GM23338 (cell line): ENCODE data around the gene TNNT3. TPM values are rescaled to one million over a fixed set of nuclear protein-coding genes. Genes with fewer than 3 reads are reported as not detected.
"Not testable (repeated sequence)": the region's sequence is repeated elsewhere in the genome, so short reads cannot be mapped to it uniquely, and the experiment has no call there.

Source experiments
- ATAC-seq: fragments of 200-7000 bp; cut with Tn5 transposase; 3 replicates; pipeline ENCODE4 v1.9.1; 2020
- DNase-seq: peaks from one replicate; pipeline ENCODE4 v3.0.0-alpha.2; 2015; ENCODE audit warnings: low spot score
- H2AFZ ChIP-seq: fragments of 200-600 bp; sonication (generic); 2 replicates; pipeline ENCODE4 v1.8.0; 2016; ENCODE audit warnings: antibody characterized with exemption, mild to moderate bottlenecking, moderate library complexity
- H3F3A ChIP-seq: fragments of 200-600 bp; sonication (generic); replicated peaks from 2 replicates; pipeline ENCODE4 v1.8.0; 2017; ENCODE audit warnings: antibody characterized with exemption, mixed run types, low read depth
- H3K27ac ChIP-seq: fragments of 200-600 bp; sonication (generic); 2 replicates; pipeline ENCODE4 v1.6.1; 2016; ENCODE audit warnings: low read depth
- H3K27me3 ChIP-seq: fragments of 200-600 bp; sonication (generic); 2 replicates; pipeline ENCODE4 v1.8.0; 2016; ENCODE audit warnings: mild to moderate bottlenecking, mixed run types, moderate library complexity; ENCODE audit not compliant: insufficient read depth
- H3K36me3 ChIP-seq: fragments of 200-600 bp; sonication (generic); 2 replicates; pipeline ENCODE4 v1.8.0; 2016; ENCODE audit warnings: mild to moderate bottlenecking; ENCODE audit not compliant: insufficient read depth
- H3K4me1 ChIP-seq: fragments of 200-600 bp; sonication (generic); 2 replicates; pipeline ENCODE4 v1.8.0; 2016; ENCODE audit warnings: mild to moderate bottlenecking, moderate library complexity; ENCODE audit not compliant: insufficient read depth
- H3K4me2 ChIP-seq: fragments of 200-600 bp; sonication (generic); 2 replicates; pipeline ENCODE4 v1.7.1; 2017; ENCODE audit warnings: mixed run types
- H3K4me3 ChIP-seq: fragments of 200-600 bp; sonication (generic); 2 replicates; pipeline ENCODE4 v1.6.1; 2016; ENCODE audit warnings: mixed run types
- H3K79me2 ChIP-seq: fragments of 200-600 bp; sonication (generic); replicated peaks from 2 replicates; pipeline ENCODE4 v1.8.0; 2017; ENCODE audit warnings: mild to moderate bottlenecking; ENCODE audit not compliant: insufficient read depth
- H3K9me2 ChIP-seq: fragments of 200-600 bp; sonication (generic); 2 replicates; pipeline ENCODE4 v1.8.0; 2017; ENCODE audit not compliant: insufficient read depth
- H4K20me1 ChIP-seq: fragments of 200-600 bp; sonication (generic); replicated peaks from 2 replicates; pipeline ENCODE4 v1.8.0; 2017; ENCODE audit warnings: mild to moderate bottlenecking; ENCODE audit not compliant: insufficient read depth
- H3K27ac Mint-ChIP-seq: 2 replicates; pipeline ENCODE4 v1.8.0; 2020; ENCODE audit warnings: inconsistent platforms, mild to moderate bottlenecking, moderate library complexity, mixed read lengths
- H3K27me3 Mint-ChIP-seq: 3 replicates; pipeline ENCODE4 v1.8.0; 2022; ENCODE audit warnings: low read depth, mild to moderate bottlenecking, moderate library complexity, mixed read lengths, inconsistent platforms; ENCODE audit not compliant: insufficient read depth, poor library complexity
- H3K36me3 Mint-ChIP-seq: 3 replicates; pipeline ENCODE4 v1.8.0; 2021; ENCODE audit warnings: low read depth, mild to moderate bottlenecking, inconsistent platforms, moderate library complexity, mixed read lengths
- H3K4me1 Mint-ChIP-seq: 3 replicates; pipeline ENCODE4 v1.8.0; 2020; ENCODE audit warnings: mild to moderate bottlenecking, inconsistent platforms, mixed read lengths
- H3K4me3 Mint-ChIP-seq: 3 replicates; pipeline ENCODE4 v1.8.0; 2021; ENCODE audit warnings: moderate library complexity, mild to moderate bottlenecking, inconsistent platforms, mixed read lengths
- H3K9me3 Mint-ChIP-seq: 3 replicates; pipeline ENCODE4 v1.8.0; 2020; ENCODE audit warnings: moderate library complexity, mild to moderate bottlenecking, inconsistent platforms, mixed read lengths
- CREB1 ChIP-seq: fragments of 250-450 bp; sonication (Bioruptor Pico); IDR thresholded peaks from 2 replicates; pipeline ENCODE4 v1.5.0; 2020; ENCODE audit warnings: low read depth, mild to moderate bottlenecking, moderate library complexity
- ETS1 ChIP-seq: IDR thresholded peaks from 2 replicates; pipeline ENCODE4 v1.6.1; 2016; ENCODE audit warnings: antibody characterized with exemption
- EZH2 ChIP-seq: fragments of 200-600 bp; sonication (generic); IDR thresholded peaks from one replicate; pipeline ENCODE4 v1.8.0; 2017; ENCODE audit warnings: antibody characterized with exemption, mild to moderate bottlenecking, low read depth; ENCODE audit not compliant: unreplicated experiment
- EZH2phosphoT487 ChIP-seq: fragments of 200-600 bp; sonication (generic); IDR thresholded peaks from one replicate; pipeline ENCODE4 v1.8.1; 2018; ENCODE audit warnings: antibody characterized with exemption; ENCODE audit not compliant: unreplicated experiment
- JUNB ChIP-seq: IDR thresholded peaks from one replicate; pipeline ENCODE4 v1.6.1; 2016; ENCODE audit warnings: antibody characterized with exemption; ENCODE audit not compliant: unreplicated experiment
- NANOG ChIP-seq: IDR thresholded peaks from 2 replicates; pipeline ENCODE4 v1.6.1; 2016; ENCODE audit warnings: antibody characterized with exemption, borderline replicate concordance
- POLR2AphosphoS5 ChIP-seq: IDR thresholded peaks from 2 replicates; pipeline ENCODE4 v1.6.1; 2016; ENCODE audit warnings: antibody characterized with exemption, low read depth
- REST ChIP-seq: IDR thresholded peaks from one replicate; pipeline ENCODE4 v1.6.1; 2018; ENCODE audit warnings: antibody characterized with exemption; ENCODE audit not compliant: unreplicated experiment
- STAT1 ChIP-seq: IDR thresholded peaks from one replicate; pipeline ENCODE4 v1.6.1; 2016; ENCODE audit warnings: antibody characterized with exemption; ENCODE audit not compliant: unreplicated experiment
- ZNF331 ChIP-seq: fragments of 250-450 bp; sonication (Bioruptor Pico); IDR thresholded peaks from 2 replicates; pipeline ENCODE4 v1.5.0; 2020; ENCODE audit warnings: low read depth, mild to moderate bottlenecking, moderate library complexity
- polyA plus RNA-seq: library from polyadenylated mRNA; unstranded; fragments of >200 nt; fragmentation: Nextera tagmentation; extraction: Ambion mirVana; gene quantifications from 2 replicates; pipeline ENCODE4 v1.2.1, GENCODE V29; 2016
- total RNA-seq: library from RNA; depleted of rRNA; stranded (reverse); fragments of >200 nt; shearing (Covaris generic); gene quantifications from 2 replicates; pipeline ENCODE4 v1.2.3, GENCODE V29; 2014

The TNNT3 gene
- total and polyA plus RNA-seq, 2 experiments from 2014 or later = not detected

GRCh38 chr11:1884303-1884700 lies 35.2 kb upstream of the TNNT3 start (continued):
- TF ChIP-seq REST (no peak), JUNB (no peak)

GRCh38 chr11:1886551-1886950 lies 33.0 kb upstream of the TNNT3 start:
- not testable (repeated sequence) for H3K4me3 Mint-ChIP-seq, H3K9me2 ChIP-seq, H3K9me3 Mint-ChIP-seq, H3K36me3 Mint-ChIP-seq, H3K27me3 Mint-ChIP-seq, H3K27ac ChIP-seq, H3K4me3 ChIP-seq, H3K4me1 ChIP-seq, ATAC-seq, H3K4me1 Mint-ChIP-seq, H3K4me2 ChIP-seq, H2AFZ ChIP-seq, H3K27ac Mint-ChIP-seq, H4K20me1 ChIP-seq, H3F3A ChIP-seq, H3K36me3 ChIP-seq, H3K27me3 ChIP-seq, DNase-seq, H3K79me2 ChIP-seq

- H3K27me3 ChIP-seq = no peaks in the 10 kb centered on the region
- Mint-ChIP-seq H3K9me3 (no peaks in the 10 kb centered on the region), H3K27ac (no peak overlapping the region), H3K27me3 (peaks cover 8% of the 10 kb centered on the region), H3K36me3 (no peaks in the 10 kb centered on the region), H3K4me1 (no peaks in the 10 kb centered on the region), H3K4me3 (no peak overlapping the region)
- no peak for DNase-seq
- no peaks in the 10 kb centered on the region for H3K36me3 ChIP-seq
- no peak overlapping the region for H2AFZ ChIP-seq
- H3F3A ChIP-seq = no peaks in the 10 kb centered on the region
- no peak overlapping the region for H3K27ac ChIP-seq
- H3K9me2 ChIP-seq = no peaks in the 10 kb centered on the region
- no peak for ATAC-seq
- H4K20me1 ChIP-seq = no peaks in the 10 kb centered on the region
- H3K4me3 ChIP-seq = no peak overlapping the region
- H3K79me2 ChIP-seq = no peaks in the 10 kb centered on the region
- H3K4me2 ChIP-seq = no peak overlapping the region
- no peaks in the 10 kb centered on the region for H3K4me1 ChIP-seq
- TF ChIP-seq ETS1 (no peak), EZH2phosphoT487 (no peak), ZNF331 (CRISPR knock-in tag) (no peak), STAT1 (no peak), REST (no peak), EZH2 (no peak), CREB1 (no peak), NANOG (no peak), JUNB (no peak), POLR2AphosphoS5 (no peak)
Measured at GRCh38 chr11:1887451-1888346, 31.8 kb upstream of the TNNT3 start.
